ENCODE measurements around the gene APC2.
"Not testable (repeated sequence)": the region's sequence is repeated elsewhere in the genome, so short reads cannot be mapped to it uniquely, and the experiment has no call there.

APC2 gene

GRCh38 chr19:1418496-1418775, 31.5 kb upstream of the APC2 start:
- no peaks in the 10 kb centered on the region for H3K9me2 ChIP-seq (replicated peaks; ENCODE audit: control insufficient read depth, low read length)
- no peak overlapping the region for H3K4me2 ChIP-seq (ENCODE audit: low read length)
- no peak overlapping the region for H3K4me3 ChIP-seq (ENCODE audit: low read length)
- no peaks in the 10 kb centered on the region for H3K27me3 ChIP-seq (ENCODE audit: control insufficient read depth, low read length)
- H3K79me2 ChIP-seq (ENCODE audit: control insufficient read depth, low read length): peaks cover 95% of the 10 kb centered on the region
- TF ChIP-seq EZH2phosphoT487 (IDR thresholded peaks at IDR 0.05; ENCODE audit: borderline replicate concordance, low read length): no peak
- TF ChIP-seq, protein P1, sequence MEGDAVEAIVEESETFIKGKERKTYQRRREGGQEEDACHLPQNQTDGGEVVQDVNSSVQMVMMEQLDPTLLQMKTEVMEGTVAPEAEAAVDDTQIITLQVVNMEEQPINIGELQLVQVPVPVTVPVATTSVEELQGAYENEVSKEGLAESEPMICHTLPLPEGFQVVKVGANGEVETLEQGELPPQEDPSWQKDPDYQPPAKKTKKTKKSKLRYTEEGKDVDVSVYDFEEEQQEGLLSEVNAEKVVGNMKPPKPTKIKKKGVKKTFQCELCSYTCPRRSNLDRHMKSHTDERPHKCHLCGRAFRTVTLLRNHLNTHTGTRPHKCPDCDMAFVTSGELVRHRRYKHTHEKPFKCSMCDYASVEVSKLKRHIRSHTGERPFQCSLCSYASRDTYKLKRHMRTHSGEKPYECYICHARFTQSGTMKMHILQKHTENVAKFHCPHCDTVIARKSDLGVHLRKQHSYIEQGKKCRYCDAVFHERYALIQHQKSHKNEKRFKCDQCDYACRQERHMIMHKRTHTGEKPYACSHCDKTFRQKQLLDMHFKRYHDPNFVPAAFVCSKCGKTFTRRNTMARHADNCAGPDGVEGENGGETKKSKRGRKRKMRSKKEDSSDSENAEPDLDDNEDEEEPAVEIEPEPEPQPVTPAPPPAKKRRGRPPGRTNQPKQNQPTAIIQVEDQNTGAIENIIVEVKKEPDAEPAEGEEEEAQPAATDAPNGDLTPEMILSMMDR (IDR thresholded peaks at IDR 0.05; ENCODE audit: low read depth, low read length, poor library complexity, severe bottlenecking): no peak
- H3K4me1 ChIP-seq (ENCODE audit: control insufficient read depth, low read length): no peaks in the 10 kb centered on the region
- H3K36me3 ChIP-seq (ENCODE audit: control insufficient read depth, low read length): peaks cover 94% of the 10 kb centered on the region
- H4K20me1 ChIP-seq (ENCODE audit: control insufficient read depth, insufficient read depth, low read depth, low read length): peaks cover 25% of the 10 kb centered on the region
- H3F3A ChIP-seq (ENCODE audit: control insufficient read depth, insufficient read depth): no peaks in the 10 kb centered on the region
- H3K27ac ChIP-seq (ENCODE audit: low read depth, low read length): no peak overlapping the region
- no peaks in the 10 kb centered on the region for H3K9me3 ChIP-seq (ENCODE audit: control insufficient read depth, insufficient read depth, low read length)

DNA sequence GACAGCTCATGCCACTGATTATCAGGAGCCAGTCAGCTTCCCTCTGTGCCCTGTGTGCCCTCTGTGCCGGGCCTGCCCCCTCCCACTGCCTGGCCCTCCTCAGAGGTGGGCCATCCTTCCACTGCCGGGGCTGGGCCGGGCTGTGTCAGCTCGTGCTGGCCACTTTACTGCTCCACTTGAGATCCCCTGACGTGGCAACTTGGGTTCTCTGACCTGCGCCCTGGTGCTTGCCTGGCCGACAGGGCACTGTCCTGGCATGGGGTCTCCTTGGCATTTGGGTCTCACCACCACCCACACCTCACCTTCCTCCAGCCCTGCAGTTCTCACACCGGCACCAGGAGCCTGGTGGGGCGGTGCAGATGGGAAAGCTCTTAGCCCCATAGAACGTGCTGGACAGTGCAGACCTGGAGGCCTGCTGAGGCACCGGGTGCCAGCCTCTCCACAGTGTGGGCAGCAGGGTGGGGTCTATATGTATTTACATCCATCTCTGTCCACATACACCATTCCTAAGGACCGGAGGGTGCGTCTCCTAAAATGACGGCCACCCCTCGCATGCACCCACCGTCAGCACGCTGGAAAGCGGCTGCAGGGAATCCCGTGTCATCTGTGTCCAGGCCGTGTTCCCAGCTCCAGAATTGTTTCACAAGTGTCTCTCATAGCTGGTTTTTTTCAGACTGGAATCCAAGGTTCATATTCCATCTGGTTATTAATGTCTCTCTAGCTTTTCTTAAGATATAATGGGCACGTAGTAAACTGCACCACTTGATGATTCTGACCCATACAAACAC, 30.8 kb upstream of the APC2 start:
- H3K9me3 ChIP-seq (ENCODE audit: control insufficient read depth, insufficient read depth, low read length): no peaks in the 10 kb centered on the region
- no peaks in the 10 kb centered on the region for H3K27me3 ChIP-seq (ENCODE audit: control insufficient read depth, low read length)
- peaks cover 17% of the 10 kb centered on the region for H4K20me1 ChIP-seq (ENCODE audit: control insufficient read depth, insufficient read depth, low read depth, low read length)
- H3K36me3 ChIP-seq (ENCODE audit: control insufficient read depth, low read length): peaks cover 93% of the 10 kb centered on the region
- H3K27ac ChIP-seq (ENCODE audit: low read depth, low read length): no peak overlapping the region
- no peaks in the 10 kb centered on the region for H3F3A ChIP-seq (ENCODE audit: control insufficient read depth, insufficient read depth)
- H3K4me3 ChIP-seq (ENCODE audit: low read length): no peak overlapping the region
- peaks cover 94% of the 10 kb centered on the region for H3K79me2 ChIP-seq (ENCODE audit: control insufficient read depth, low read length)
- H3K4me2 ChIP-seq (ENCODE audit: low read length): no peak overlapping the region
- H3K4me1 ChIP-seq (ENCODE audit: control insufficient read depth, low read length): no peaks in the 10 kb centered on the region
- TF ChIP-seq, protein P1 (IDR thresholded peaks at IDR 0.05; ENCODE audit: low read depth, low read length, poor library complexity, severe bottlenecking): no peak
- TF ChIP-seq EZH2phosphoT487 (IDR thresholded peaks at IDR 0.05; ENCODE audit: borderline replicate concordance, low read length): no peak
- H3K9me2 ChIP-seq (replicated peaks; ENCODE audit: control insufficient read depth, low read length): no peaks in the 10 kb centered on the region

GRCh38 chr19:1420085-1420484, 29.8 kb upstream of the APC2 start:
- not testable (repeated sequence) for H3K27ac ChIP-seq (ENCODE audit: low read depth, low read length); H3K4me1 ChIP-seq (ENCODE audit: control insufficient read depth, low read length); H3K4me2 ChIP-seq (ENCODE audit: low read length); H3K4me3 ChIP-seq (ENCODE audit: low read length); H3K9me2 ChIP-seq (replicated peaks; ENCODE audit: control insufficient read depth, low read length); H3K27me3 ChIP-seq (ENCODE audit: control insufficient read depth, low read length); H3F3A ChIP-seq (ENCODE audit: control insufficient read depth, insufficient read depth); H3K9me3 ChIP-seq (ENCODE audit: control insufficient read depth, insufficient read depth, low read length)
- H3K36me3 ChIP-seq (ENCODE audit: control insufficient read depth, low read length): peaks cover 95% of the 10 kb centered on the region
- H3K79me2 ChIP-seq (ENCODE audit: control insufficient read depth, low read length): peaks cover 90% of the 10 kb centered on the region
- H4K20me1 ChIP-seq (ENCODE audit: control insufficient read depth, insufficient read depth, low read depth, low read length): peaks cover 15% of the 10 kb centered on the region

GRCh38 chr19:1420590-1420989, 29.3 kb upstream of the APC2 start:
- H3K27ac ChIP-seq (ENCODE audit: low read depth, low read length): no peak overlapping the region
- no peaks in the 10 kb centered on the region for H3K9me3 ChIP-seq (ENCODE audit: control insufficient read depth, insufficient read depth, low read length)
- H3K79me2 ChIP-seq (ENCODE audit: control insufficient read depth, low read length): peaks cover 90% of the 10 kb centered on the region
- TF ChIP-seq, protein P1 (IDR thresholded peaks at IDR 0.05; ENCODE audit: low read depth, low read length, poor library complexity, severe bottlenecking): no peak
- TF ChIP-seq EZH2phosphoT487 (IDR thresholded peaks at IDR 0.05; ENCODE audit: borderline replicate concordance, low read length): no peak
- H3F3A ChIP-seq (ENCODE audit: control insufficient read depth, insufficient read depth): no peaks in the 10 kb centered on the region
- peaks cover 95% of the 10 kb centered on the region for H3K36me3 ChIP-seq (ENCODE audit: control insufficient read depth, low read length)
- H3K4me1 ChIP-seq (ENCODE audit: control insufficient read depth, low read length): no peaks in the 10 kb centered on the region
- no peaks in the 10 kb centered on the region for H3K9me2 ChIP-seq (replicated peaks; ENCODE audit: control insufficient read depth, low read length)
- H3K4me3 ChIP-seq (ENCODE audit: low read length): no peak overlapping the region
- no peaks in the 10 kb centered on the region for H3K27me3 ChIP-seq (ENCODE audit: control insufficient read depth, low read length)
- H4K20me1 ChIP-seq (ENCODE audit: control insufficient read depth, insufficient read depth, low read depth, low read length): peaks cover 10% of the 10 kb centered on the region
- no peak overlapping the region for H3K4me2 ChIP-seq (ENCODE audit: low read length)

All from DOHH2 (cell line).